Measurements from ENCODE around the gene CHD5.

CHD5 gene

GRCh38 chr1:6144175-6144574, 35.9 kb downstream of the CHD5 start:
- TF ChIP-seq CTCF (IDR thresholded peaks at IDR 0.05; ENCODE audit: borderline replicate concordance, control extremely low read depth, extremely low read depth, insufficient read depth, missing control alignments): no peak
- DNase-seq (ENCODE audit: low spot score): no peak
- in situ Hi-C loops (cut with MboI; ENCODE audit: low sequenced_read_pairs, unreplicated experiment): no loop called here

GRCh38 chr1:6143395-6143794, 36.7 kb downstream of the CHD5 start:
- TF ChIP-seq CTCF (IDR thresholded peaks at IDR 0.05; ENCODE audit: borderline replicate concordance, control extremely low read depth, extremely low read depth, insufficient read depth, missing control alignments): no peak
- in situ Hi-C loops (cut with MboI; ENCODE audit: low sequenced_read_pairs, unreplicated experiment): no loop called here
- DNase-seq (ENCODE audit: low spot score): no peak

GRCh38 chr1:6142734-6143133, 37.4 kb downstream of the CHD5 start:
- no peak for DNase-seq (ENCODE audit: low spot score)
- in situ Hi-C loops (cut with MboI; ENCODE audit: low sequenced_read_pairs, unreplicated experiment): no loop called here
- TF ChIP-seq CTCF (IDR thresholded peaks at IDR 0.05; ENCODE audit: borderline replicate concordance, control extremely low read depth, extremely low read depth, insufficient read depth, missing control alignments): no peak

- no peak for TF ChIP-seq CTCF (IDR thresholded peaks at IDR 0.05; ENCODE audit: borderline replicate concordance, control extremely low read depth, extremely low read depth, insufficient read depth, missing control alignments)
- DNase-seq (ENCODE audit: low spot score): no peak
- in situ Hi-C loops (cut with MboI; ENCODE audit: low sequenced_read_pairs, unreplicated experiment): no loop called here
Observed at GRCh38 chr1:6142036-6142621, 38.0 kb downstream of the CHD5 start.

GRCh38 chr1:6141592-6141991, 38.5 kb downstream of the CHD5 start:
- in situ Hi-C loops (cut with MboI; ENCODE audit: low sequenced_read_pairs, unreplicated experiment): no loop called here
- peak; percentile 73 for DNase-seq (ENCODE audit: low spot score)
- TF ChIP-seq CTCF (IDR thresholded peaks at IDR 0.05; ENCODE audit: borderline replicate concordance, control extremely low read depth, extremely low read depth, insufficient read depth, missing control alignments): no peak

GRCh38 chr1:6140413-6140812, 39.7 kb downstream of the CHD5 start:
- DNase-seq (ENCODE audit: low spot score): no peak
- no peak for TF ChIP-seq CTCF (IDR thresholded peaks at IDR 0.05; ENCODE audit: borderline replicate concordance, control extremely low read depth, extremely low read depth, insufficient read depth, missing control alignments)
- in situ Hi-C loops (cut with MboI; ENCODE audit: low sequenced_read_pairs, unreplicated experiment): no loop called here
